Ovary (tissue), 9 donors: Measurements from ENCODE around the gene FAM83C. TPM values are rescaled to one million over a fixed set of nuclear protein-coding genes. Genes with fewer than 3 reads are reported as not detected.

Source experiments
- DNase-seq, 5 donors: peaks; one replicate each; pipeline ENCODE4 v3.0.0-alpha.2; 2019 to 2020
- H3K27ac ChIP-seq, 2 donors: fragments of 200-600 bp; one replicate each; pipeline versions ENCODE4 v1.5.1 to v1.8.0; 2019 to 2022
- H3K27me3 ChIP-seq: fragments of 200-600 bp; one replicate; pipeline ENCODE4 v1.8.0; 2022
- H3K36me3 ChIP-seq: fragments of 200-600 bp; sonication (generic); one replicate; pipeline ENCODE4 v1.5.1; 2019
- H3K4me1 ChIP-seq: one replicate; pipeline ENCODE4 v1.8.1; 2013; ENCODE audit warnings: mild to moderate bottlenecking, moderate library complexity; ENCODE audit not compliant: insufficient read depth
- H3K4me3 ChIP-seq: fragments of 200-600 bp; sonication (generic); one replicate; pipeline ENCODE4 v1.5.1; 2017
- H3K9me3 ChIP-seq, 2 donors: fragments of 200-600 bp in 1 of 2; sonication (generic) in 1 of 2; one replicate each; pipeline versions ENCODE4 v1.5.1 to v1.8.1; 2013 to 2019; ENCODE audit warnings: mild to moderate bottlenecking in 1 of 2, moderate library complexity in 1 of 2
- CTCF ChIP-seq, 3 donors: fragments of 450-650 bp in 2 of 3; fragments of 200-600 bp in 1 of 3; IDR thresholded peaks; one replicate each; pipeline versions ENCODE4 v1.5.1 to v1.8.0; 2016 to 2022; ENCODE audit warnings: antibody characterized with exemption in 3 of 3, mild to moderate bottlenecking in 1 of 3
- EP300 ChIP-seq: sonication (generic); formaldehyde crosslinking; IDR thresholded peaks from one replicate; pipeline ENCODE4 v1.6.1; 2017; ENCODE audit warnings: antibody characterized with exemption
- POLR2A ChIP-seq: fragments of 450-650 bp; IDR thresholded peaks from one replicate; pipeline ENCODE4 v1.6.1; 2017; ENCODE audit warnings: antibody characterized with exemption, mild to moderate bottlenecking, moderate library complexity
- WGBS, 3 donors: extraction: QIAGEN DNeasy Blood & Tissue Kit in 1 of 3; methylation state at CpG; one replicate each; pipeline versions ENCODE4 v1.1.5 to v1.1.7; 2013 to 2017; 5-methylcytosine and 5-hydroxymethylcytosine counted together
- intact Hi-C, 4 donors: fragments of 100-400 bp; cut with DNase I; formaldehyde crosslinking; loops; one replicate each; pipeline versions ENCODE4 v1.11.0 to v1.15.1; 2022 to 2023
- polyA plus RNA-seq, 2 donors: library from polyadenylated mRNA; stranded (reverse); fragments of 200-250 nt in 1 of 2; fragments of 350-450 nt in 1 of 2; fragmentation: Illumina TruSeq in 1 of 2; extraction: RNeasy Lipid Tissue Mini Kit (QIAGEN cat#74804) in 1 of 2; gene quantifications; one replicate each; pipeline ENCODE4 v1.2.3, GENCODE V29; 2013 to 2014
- total RNA-seq, 7 donors: library from RNA; depleted of rRNA in 2 of 7; stranded (reverse); fragments of >200 nt in 2 of 7; fragmentation: NEBNext Ultra II Directional in 3 of 7; extraction: Animal tissue kit (Norgen Biotek cat#: 25700) in 3 of 7; gene quantifications; one replicate each; pipeline versions ENCODE4 v1.1.0 to v1.2.4, GENCODE V29; 2016 to 2023
- donor health status: DM: no; HTN: no; CAD: no; lungs with moderate emphysema.
- donor health status: DM: no; HTN: no; CAD: no.
- donor health status: Bipolar disorder and iron deficiency.
- donor health status: DM: yes; HTN: yes; CAD: no.
- donor health status: DM: no; HTN: no; CAD: no.
- donor health status: DM: yes; HTN: yes; CAD: no.

The FAM83C gene
- total and polyA plus RNA-seq, 9 donors, result not detected

- 58 to 69% (median 59%) methylated on average over 2 of the region's 2 CpGs for WGBS, 3 donors
- Histone ChIP-seq H3K4me3 (no peak overlapping the region), H3K27ac (no peak overlapping the region), H3K4me1 (no peaks in the 10 kb centered on the region), H3K27me3 (no peaks in the 10 kb centered on the region), H3K36me3 (no peaks in the 10 kb centered on the region), H3K9me3 (no peaks in the 10 kb centered on the region)
- DNase-seq, result no peak
- TF ChIP-seq CTCF (IDR thresholded peaks at IDR 0.05) (no peak), EP300 (no peak), POLR2A (no peak)
- intact Hi-C loops, result no loop called here
Measured at GRCh38 chr20:35339007-35339406, 46.8 kb upstream of the FAM83C start.

GRCh38 chr20:35334311-35335101, 42.3 kb upstream of the FAM83C start:
- H3K9me3 ChIP-seq, result no peaks in the 10 kb centered on the region
- intact Hi-C loops, result no loop called here
- H3K27ac ChIP-seq, result no peak overlapping the region
- no peaks in the 10 kb centered on the region for H3K36me3 ChIP-seq
- WGBS, 3 donors, result 69 to 76% (median 73%) methylated on average over 5 of the region's 5 CpGs
- no peak overlapping the region for H3K4me3 ChIP-seq
- no peak for DNase-seq
- H3K4me1 ChIP-seq, result no peaks in the 10 kb centered on the region
- no peaks in the 10 kb centered on the region for H3K27me3 ChIP-seq
- TF ChIP-seq EP300, result no peak

- no peak for TF ChIP-seq EP300
- no peak for TF ChIP-seq POLR2A
- no peak for TF ChIP-seq CTCF (IDR thresholded peaks at IDR 0.05)
- Histone ChIP-seq H3K27me3 (no peaks in the 10 kb centered on the region), H3K4me1 (no peaks in the 10 kb centered on the region), H3K27ac (no peak overlapping the region), H3K9me3 (no peaks in the 10 kb centered on the region), H3K4me3 (no peak overlapping the region), H3K36me3 (no peaks in the 10 kb centered on the region)
- intact Hi-C loops, result no loop called here
- no peak for DNase-seq
- WGBS, 3 donors, result 18 to 33% (median 26%) methylated on average over 4 of the region's 4 CpGs
Measured at GRCh38 chr20:35333606-35334005, 41.4 kb upstream of the FAM83C start.

GRCh38 chr20:35332540-35333200, 40.4 kb upstream of the FAM83C start:
- intact Hi-C loops, result no loop called here
- TF ChIP-seq CTCF (IDR thresholded peaks at IDR 0.05) (no peak), EP300 (no peak)
- H3K27ac ChIP-seq, result no peak overlapping the region

More at GRCh38 chr20:35332540-35333200, 40.4 kb upstream of the FAM83C start:
- Histone ChIP-seq H3K36me3 (no peaks in the 10 kb centered on the region), H3K9me3 (no peaks in the 10 kb centered on the region), H3K4me1 (no peaks in the 10 kb centered on the region), H3K4me3 (no peak overlapping the region), H3K27me3 (no peaks in the 10 kb centered on the region)
- WGBS, 3 donors, result 91 to 95% (median 92%) methylated on average over 5 of the region's 5 CpGs
- DNase-seq, result no peak
